ENCODE results near the gene UAP1L1.

DNA sequence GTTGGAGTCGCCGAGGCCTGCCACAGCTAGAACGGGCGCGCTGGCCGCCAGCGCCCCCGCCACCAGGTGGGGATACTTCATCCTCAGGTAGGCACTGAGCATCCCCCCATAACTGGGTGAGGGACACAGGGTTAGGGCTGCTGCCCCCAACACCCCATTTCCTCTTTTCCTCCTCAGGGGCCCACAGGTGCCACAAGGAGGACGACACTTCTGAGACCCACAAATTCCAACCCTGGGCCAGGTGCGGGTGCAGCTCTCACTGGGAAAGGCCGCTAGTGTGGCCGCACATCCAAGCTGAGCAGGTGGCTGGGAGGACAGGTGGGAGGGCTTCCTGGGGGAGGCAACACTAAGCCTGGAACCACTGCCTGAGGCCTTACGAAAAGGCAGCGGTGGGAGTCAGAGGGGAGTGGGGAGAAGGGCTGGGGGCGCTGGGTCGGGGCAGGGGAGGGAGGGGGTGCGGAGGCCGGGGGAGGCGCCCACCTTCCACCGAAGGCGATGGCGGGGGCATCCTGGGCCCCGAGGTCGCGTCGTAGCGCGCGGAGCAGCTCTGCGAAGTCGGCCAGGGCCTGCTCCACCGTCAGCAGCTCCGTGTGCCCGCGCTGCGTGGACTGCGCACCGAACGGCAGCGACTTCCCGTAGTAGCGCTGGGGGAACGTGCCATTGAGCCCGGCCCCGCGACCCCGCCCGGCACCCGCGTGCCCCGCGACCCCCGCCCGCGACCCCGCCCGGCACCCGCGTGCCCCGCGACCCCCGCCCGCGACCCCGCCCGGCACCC is 36.3 kb downstream of the UAP1L1 start:
- TF ChIP-seq, protein P1, sequence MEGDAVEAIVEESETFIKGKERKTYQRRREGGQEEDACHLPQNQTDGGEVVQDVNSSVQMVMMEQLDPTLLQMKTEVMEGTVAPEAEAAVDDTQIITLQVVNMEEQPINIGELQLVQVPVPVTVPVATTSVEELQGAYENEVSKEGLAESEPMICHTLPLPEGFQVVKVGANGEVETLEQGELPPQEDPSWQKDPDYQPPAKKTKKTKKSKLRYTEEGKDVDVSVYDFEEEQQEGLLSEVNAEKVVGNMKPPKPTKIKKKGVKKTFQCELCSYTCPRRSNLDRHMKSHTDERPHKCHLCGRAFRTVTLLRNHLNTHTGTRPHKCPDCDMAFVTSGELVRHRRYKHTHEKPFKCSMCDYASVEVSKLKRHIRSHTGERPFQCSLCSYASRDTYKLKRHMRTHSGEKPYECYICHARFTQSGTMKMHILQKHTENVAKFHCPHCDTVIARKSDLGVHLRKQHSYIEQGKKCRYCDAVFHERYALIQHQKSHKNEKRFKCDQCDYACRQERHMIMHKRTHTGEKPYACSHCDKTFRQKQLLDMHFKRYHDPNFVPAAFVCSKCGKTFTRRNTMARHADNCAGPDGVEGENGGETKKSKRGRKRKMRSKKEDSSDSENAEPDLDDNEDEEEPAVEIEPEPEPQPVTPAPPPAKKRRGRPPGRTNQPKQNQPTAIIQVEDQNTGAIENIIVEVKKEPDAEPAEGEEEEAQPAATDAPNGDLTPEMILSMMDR (conservative IDR thresholded peaks at IDR 0.05 in 1 of 2, IDR thresholded peaks at IDR 0.05 in 1 of 2; ENCODE audit: extremely low read depth in 1 of 2, insufficient read depth in 1 of 2, low read depth in 1 of 2, low read length in 2 of 2), result no peak
- no peak for TF ChIP-seq EZH2 (IDR thresholded peaks at IDR 0.05; ENCODE audit: borderline replicate concordance, low read length)

Data from mammary epithelial cell (primary cell).